HG02642 (cell line): ENCODE results near the gene RRP8.
A peak's percentile ranks its signal among the peaks of the same experiment; 100 is the strongest.

Experiments used
- ATAC-seq: cut with Tn5 transposase; IDR thresholded peaks from one replicate; pipeline ENCODE4 v1.9.1; 2021; ENCODE audit warnings: mild to moderate bottlenecking; ENCODE audit not compliant: unreplicated experiment, poor library complexity

Gene RRP8

DNA sequence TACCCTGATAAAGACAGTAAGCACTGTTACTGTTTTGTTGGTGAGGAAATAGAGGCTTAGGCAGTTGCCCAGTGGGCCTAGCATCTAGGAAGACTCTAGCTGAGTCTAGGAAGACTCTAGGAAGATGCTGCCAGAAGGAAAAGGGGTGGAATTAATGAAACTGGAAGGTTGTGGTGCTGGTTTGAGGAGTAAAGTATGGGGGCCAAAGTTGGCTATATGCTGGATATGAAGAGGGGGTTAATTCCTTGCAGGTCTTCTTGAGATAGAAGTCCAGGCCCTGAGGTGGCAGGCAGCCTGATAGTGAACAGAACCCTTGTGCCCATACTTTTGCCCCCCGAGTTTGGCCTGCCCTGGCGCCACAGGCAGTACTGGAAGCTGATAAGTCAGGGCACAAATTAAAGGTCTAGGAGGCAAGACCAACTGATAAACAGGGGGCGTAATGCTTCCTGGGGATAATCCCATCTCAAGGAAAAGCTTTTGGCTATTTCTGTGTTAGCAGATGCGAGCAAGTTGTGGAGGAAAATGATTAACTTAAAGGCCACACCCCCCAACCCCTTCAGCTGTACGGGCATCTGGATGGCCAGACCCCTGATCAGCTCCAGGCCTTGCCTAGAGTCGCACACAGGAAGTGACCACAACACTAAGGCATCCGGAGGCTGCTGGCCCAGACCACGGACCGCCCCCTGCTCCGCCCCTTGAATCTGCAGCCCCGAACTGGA, 3.2 kb upstream of the RRP8 start:
- peak; percentile 34 for ATAC-seq

DNA sequence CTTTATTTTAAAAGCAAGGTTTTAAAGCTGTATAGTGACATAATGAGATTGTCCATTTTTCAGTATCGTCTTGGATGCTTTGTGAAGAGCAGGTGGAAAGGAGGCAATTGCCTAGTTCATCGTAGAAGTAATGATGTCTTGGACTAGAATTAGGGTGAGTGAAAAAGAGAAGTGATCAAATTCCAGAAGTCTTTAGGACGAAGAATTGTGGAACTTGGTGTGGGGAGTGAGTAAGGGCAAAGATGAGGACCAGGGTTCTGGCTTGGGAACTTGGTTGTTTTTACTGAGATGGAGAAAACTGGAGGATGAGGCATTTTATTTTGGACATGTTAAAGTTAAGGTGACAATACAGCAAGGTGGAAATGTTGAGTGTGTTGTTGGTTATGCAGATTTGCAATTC, 1.4 kb upstream of the RRP8 start:
- ATAC-seq, result no peak

DNA sequence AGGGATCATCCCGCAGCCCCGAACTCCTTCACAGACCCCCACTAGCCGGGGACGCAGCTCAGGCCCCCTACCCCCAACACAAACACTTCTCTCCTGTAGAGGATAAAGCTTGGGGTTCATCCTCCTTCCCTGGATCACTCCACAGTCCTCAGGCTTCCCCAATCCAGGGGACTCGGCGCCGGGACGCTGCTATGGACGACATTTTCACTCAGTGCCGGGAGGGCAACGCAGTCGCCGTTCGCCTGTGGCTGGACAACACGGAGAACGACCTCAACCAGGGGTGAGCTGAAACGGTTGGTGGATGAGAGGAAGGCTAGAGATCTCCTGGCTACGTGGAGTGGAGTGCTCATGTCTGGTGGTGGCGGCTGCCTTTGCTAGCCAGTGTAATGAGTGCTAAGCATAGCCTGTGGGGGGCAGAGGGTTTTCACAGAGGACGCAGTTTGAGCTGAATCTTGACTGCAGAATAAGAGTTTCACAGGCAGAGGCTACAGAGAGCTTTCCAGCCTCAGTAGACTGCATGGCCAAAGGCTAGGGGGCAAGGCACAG, 738 bp upstream of the RRP8 start:
- ATAC-seq, result peak; percentile 42

DNA sequence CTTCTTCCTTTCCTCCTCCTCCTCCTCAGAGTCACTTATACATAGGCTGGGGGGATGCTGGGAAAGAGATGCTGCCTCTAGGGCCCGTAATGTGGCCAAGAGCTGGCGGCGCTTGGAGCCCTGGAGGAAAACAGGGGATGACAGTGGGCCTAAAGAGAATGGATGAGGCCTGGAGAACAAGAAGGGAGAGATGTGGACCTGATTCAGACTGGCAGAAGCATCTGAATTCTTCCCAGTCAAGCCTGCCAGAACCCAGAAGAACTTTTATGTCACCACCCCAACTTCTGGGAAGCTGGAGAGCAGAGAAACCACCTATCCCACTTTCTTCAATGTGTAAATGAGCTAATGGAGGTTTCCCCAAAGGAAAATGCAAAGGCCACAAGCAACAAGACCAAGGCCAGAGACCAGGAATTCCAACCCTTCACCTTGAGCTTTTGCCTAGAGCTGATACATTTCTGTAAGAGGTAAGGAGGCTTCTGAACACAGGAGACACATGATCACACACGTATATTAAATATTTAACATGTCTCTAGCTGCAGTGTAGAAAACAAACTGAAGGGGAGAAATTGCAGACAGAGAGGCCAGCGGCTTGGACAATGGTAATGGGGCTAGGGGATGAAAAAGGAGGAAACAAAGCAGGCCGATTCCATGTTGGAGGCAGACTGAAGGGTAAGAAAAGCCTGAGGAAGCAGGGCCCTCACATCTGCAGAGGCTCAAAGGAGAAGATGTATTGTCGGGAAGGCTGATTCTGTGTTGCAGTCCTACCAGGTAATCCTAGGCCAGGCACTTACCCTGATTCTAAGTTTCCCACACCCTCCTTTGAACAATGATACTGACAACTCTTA, 1.1 kb downstream of the RRP8 start:
- no peak for ATAC-seq

- no peak for ATAC-seq
Measured at GRCh38 chr11:6601041-6601461, 2.4 kb downstream of the RRP8 start.

DNA sequence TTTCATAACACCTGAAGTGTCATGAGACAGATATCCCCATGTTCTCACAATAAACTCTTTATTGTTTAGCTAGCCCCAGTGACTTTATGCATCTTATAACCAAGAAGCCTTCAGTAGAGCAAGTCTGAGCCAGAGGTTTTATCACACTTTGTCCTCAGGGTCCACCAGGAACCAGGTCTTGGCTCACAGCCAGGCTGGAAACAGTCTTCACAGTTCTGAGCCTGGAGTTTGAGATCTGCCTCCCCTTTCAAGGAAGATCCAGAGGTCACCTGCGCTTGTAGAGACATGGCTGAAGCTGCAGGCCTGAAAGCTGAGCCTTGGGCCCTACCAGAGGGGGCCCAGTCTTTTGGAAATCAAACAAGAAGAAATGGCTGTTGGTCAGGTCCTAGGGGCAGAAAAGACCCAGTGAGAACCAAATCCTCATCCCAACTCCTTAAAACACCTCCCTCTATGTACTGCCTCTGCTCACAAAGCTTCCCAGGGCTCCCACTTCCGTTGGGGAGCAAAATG, 3.5 kb downstream of the RRP8 start:
- ATAC-seq, result no peak

- no peak for ATAC-seq
Measured at GRCh38 chr11:6599449-6599848, 4.0 kb downstream of the RRP8 start.

DNA sequence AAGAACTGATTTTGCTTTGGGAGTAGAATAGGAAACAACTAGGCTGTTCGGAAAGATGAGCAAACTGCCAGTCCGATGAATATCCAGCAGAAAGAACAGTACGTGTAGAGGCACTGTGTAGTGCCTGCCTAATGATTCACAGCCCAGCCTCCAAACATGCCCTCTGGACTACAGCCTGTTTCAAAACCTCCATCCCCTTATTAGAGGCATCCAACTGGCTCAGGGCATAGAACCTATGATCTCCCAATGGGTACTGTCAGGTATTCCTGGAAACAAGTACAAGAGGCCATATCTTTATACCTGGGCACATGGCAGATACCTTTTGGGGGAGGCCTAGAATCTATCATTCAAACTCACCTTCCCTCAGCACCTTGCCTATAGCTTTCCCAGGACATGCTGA, 4.9 kb downstream of the RRP8 start:
- ATAC-seq, result no peak

DNA sequence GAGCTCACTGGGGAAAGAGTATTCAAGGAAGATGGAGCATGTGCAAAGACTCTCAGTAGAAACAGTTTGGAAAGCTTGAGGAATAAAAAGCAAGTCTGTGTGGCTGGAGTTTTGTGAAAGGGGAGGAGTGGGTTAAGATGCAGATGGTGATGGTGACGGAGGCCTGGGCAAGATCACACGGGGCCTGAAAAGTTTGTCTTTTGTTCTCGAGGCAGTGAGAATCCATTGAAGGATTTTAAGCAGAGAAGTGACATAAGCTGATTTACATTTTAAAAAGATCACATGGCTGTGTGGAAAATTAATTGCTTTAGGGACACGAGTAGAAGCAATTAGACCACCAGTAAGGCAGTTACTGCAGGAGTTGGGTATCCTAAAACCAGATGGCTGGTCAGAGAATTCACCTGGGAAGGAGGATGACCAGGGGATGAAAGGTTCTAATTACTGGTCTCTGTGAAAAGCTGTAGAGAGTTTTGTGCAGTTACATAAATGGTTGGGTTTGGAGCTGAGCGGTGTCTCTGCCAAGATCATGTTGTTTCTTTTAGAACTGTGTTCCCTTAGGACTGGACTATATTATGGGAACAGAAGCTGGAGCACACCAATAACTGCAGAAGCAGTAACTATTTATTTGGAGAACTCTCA, 7.1 kb downstream of the RRP8 start:
- ATAC-seq, result no peak

DNA sequence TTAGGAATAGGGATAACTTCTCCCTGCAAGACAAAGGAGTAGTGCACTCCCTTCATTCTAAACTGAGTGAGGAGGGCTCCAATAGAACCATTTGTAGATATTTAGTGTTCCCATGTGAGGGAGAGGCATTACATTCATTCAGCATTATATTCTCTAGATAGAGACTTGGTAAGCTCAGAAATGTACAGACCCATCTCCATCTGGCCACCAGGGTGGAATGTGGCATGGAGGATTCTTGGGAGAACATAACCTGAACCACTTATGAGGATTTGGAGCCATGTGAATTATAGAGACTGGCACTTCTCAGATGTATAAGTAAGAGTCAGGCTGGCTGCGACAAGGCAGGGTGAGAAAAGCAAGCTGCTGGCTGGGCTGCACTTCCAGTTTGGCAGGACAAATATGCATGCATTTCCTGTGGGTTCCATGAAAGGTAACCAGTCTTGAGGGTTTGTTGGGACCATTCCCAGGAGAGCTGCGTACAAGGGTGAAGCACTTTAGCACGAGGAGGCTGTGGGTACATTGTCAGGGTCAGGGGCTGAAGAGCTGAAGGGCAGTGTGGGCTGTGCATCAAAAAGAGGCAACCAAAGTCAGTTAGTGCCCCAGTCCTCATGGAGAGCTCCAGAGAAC, 9.2 kb downstream of the RRP8 start:
- ATAC-seq, result no peak

DNA sequence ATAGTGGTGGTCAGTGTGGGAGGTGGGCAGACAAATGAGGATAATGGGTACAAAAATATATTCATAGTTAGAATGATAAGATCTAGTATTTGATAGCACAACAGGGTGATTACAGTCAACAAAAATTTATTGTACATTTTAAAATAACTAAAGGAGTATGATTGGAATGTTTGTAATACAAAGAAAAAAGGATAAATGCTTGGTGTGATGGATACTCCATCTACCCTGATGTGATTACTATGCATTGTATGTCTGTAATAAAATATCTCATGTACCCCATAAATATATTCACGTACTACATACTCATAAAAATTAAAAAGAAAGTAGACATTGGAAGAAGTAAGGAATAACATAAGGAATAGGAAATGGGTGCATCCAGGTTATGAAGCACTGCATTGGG, 15.4 kb downstream of the RRP8 start:
- no peak for ATAC-seq

DNA sequence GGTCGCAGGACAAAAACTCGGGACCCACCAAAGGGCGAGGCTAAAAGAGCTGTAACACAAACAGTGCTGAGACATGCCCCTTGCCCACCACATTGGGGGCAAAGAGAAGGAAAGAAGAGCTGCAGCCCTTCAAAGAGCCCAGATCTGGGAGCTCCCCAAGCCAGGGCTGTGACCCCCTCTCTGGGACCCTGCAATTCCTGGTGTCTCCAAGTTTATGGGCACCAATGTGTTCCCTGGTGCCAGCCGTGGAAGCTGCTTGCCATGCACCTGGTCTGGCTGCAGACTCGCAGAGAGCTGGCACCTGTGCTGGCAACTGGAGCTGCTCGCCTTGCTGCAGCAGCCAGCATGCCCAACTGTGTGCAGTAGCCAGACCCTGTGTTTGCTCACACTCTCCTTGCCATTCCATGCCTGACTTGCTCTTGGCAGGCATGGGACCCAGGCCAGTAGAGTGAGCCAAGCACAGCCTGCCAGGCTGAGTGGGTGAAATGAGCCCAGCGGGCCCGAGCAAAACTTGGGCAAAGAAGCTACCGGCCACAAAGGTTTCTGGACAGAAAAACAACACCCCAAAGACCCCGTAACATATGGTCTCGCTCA, 16.0 kb downstream of the RRP8 start:
- no peak for ATAC-seq

DNA sequence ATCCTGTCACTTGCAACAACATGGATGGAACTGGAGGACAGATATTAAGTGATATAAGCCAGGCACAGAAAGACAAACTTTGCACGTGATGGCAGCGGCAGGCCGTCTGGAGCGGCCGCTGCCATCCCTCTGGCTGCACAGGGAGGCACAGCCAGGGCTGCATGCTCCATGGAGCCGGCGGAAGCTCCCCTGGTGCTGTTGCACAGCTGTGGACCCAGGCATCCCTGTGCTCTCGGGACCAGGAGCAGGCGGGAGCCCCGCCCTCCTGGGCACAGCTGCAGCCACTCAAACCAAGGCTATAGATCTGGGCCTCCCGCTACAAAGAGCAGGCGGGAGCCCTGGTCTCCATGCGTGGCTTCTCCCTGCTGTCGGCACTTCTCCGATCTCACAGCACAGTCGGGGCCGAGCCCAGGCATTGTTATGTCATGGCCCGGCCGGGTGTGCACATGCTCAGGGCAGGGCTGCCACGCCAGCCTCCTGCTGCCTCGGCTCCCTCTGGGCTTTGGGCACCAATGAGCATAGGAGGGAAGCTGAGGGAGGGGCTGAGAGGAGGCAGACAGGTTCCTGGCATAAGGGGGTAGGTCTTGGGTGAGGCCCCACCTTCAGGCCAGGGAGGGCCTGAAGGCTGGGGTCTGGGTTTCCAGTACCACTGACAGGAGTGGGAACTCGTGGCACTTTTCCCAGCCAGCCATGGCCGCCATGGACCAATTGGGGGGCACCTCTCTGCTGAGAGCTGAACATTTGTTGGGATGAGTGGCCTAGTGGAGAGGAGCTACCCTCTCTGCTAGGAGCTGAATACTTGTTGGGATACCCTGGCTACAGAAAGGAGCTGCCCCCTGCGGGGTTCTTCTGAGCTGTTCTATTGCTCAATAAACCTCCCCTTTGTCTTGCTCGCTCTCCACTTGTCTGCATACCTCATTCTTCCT, 16.7 kb downstream of the RRP8 start:
- no peak for ATAC-seq

DNA sequence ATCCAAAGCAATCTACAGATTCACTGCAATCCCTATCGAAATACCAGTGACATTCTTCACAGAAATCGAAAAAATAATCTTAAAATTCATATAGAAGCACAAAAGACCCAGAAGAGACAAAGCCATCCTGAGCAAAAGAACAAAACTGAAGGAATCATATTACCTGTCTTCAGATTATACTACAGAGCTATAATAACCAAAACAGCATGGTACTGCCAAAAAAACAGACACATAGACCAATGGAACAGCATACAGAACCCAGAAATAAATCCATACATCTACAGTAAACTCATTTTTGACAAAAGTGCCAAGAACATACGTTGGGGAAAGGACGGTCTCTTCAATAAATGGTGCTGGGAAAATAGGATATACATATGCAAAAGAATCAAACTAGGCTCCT, 18.9 kb downstream of the RRP8 start:
- ATAC-seq, result no peak

DNA sequence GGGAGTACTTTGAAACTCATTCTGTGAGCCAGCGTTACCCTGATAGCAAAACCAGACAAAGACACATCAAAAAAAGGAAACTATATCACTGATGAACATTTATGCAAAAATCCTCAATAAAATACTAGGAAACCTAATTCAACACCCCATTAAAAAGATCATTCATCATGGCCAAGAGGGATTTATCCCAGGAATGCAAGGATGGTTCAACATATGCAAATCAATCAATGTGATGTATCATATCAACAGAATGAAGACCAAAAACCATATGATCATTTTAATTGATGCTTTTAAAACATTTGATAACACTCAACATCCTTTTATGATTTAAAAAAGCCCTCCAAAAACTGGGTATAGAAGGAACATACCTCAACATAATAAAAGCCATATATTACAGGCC, 19.8 kb downstream of the RRP8 start:
- no peak for ATAC-seq

GRCh38 chr11:6579681-6580080, 23.7 kb downstream of the RRP8 start:
- no peak for ATAC-seq

GRCh38 chr11:6578134-6578533, 25.3 kb downstream of the RRP8 start:
- no peak for ATAC-seq

DNA sequence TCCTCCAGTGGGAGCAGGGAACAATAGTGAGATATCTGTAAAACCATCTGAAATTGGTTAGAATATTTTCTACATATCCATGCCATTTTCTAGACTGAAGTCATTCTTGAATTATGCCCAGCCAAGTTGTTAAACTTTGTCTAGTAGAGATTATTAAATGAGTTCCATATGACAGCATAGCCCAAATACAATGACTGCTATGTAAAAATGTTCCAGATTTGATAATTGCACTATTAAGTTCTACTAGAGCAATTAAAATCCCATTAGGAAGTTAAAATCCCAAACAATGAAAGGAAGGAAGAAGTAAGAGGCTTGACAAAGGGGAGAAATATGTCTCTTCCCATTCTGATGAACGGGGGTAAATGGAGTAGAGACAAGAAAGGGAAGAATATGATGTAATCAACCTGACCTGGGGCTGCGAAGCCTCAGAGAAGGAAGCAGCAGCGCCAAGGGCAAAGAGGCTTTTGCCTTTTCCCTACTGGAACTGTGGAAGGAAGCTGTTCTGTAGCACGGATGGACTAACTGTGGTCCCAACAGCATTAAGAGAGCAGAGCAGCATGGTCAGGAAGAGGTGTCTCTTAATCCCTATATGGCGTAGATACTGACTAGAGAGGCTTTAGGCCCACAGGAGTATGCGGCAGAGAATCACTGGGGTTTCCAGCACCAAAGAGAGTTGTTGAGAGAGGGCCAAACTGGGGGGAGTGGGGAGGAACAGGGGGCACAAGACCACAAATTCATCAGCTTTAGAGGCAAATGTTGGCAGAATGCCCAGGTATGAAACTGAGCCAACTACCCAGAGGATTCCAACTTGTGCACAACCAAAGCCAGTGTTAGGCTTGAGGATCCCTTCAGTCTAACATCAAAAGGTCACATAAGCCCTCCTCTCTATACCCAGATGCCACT, 26.7 kb downstream of the RRP8 start:
- ATAC-seq, result no peak
